SH-SY5Y (cell line): ENCODE results near the gene SMAD3.
A peak's percentile ranks its signal among the peaks of the same experiment; 100 is the strongest.

ENCODE experiments used
- GATA2 ChIP-seq: IDR thresholded peaks from 2 replicates; pipeline ENCODE4 v1.6.1; 2011; ENCODE audit warnings: mild to moderate bottlenecking, low read depth, low read length
- GATA3 ChIP-seq: IDR thresholded peaks from 2 replicates; pipeline ENCODE4 v1.6.1; 2011; ENCODE audit warnings: low read depth, mild to moderate bottlenecking, low read length, moderate library complexity

Gene SMAD3

DNA sequence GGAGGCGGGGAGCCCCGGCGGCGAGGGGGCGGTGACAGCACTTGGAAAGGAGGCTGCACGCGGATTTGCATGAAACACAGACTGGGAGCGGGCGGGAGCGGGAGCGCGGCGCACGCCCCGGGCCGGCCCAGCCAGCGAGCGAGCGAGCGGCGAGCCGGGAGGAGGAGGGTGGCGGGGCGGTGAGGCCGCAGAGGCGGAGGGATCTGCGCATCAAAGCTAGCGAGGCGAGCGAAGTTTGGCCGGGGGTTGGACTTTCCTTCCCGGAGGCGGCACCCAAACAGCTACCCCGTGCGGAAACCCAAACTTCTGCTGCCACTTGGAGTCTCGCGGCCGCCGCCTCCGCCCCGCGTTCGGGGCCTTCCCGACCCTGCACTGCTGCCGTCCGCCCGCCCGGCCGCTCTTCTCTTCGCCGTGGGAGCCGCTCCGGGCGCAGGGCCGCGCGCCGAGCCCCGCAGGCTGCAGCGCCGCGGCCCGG lies at the start of gene SMAD3:
TSS of gene SMAD3 (plus strand) at position 72 of the 475 bp plus-strand sequence. CDS start 553 bp downstream, outside the sequence.
- no peak for TF ChIP-seq GATA2
- TF ChIP-seq GATA3 = no peak

- TF ChIP-seq GATA3 (no peak), GATA2 (no peak)
These were observed 48.1 kb upstream of the SMAD3 start for GRCh38 chr15:67017311-67017710.

GRCh38 chr15:67018026-67018425 lies 47.4 kb upstream of the SMAD3 start:
- TF ChIP-seq GATA2 (no peak), GATA3 (no peak)

- TF ChIP-seq GATA3 = no peak
- TF ChIP-seq GATA2 = no peak
These were observed 47.0 kb upstream of the SMAD3 start for GRCh38 chr15:67018441-67018840.

DNA sequence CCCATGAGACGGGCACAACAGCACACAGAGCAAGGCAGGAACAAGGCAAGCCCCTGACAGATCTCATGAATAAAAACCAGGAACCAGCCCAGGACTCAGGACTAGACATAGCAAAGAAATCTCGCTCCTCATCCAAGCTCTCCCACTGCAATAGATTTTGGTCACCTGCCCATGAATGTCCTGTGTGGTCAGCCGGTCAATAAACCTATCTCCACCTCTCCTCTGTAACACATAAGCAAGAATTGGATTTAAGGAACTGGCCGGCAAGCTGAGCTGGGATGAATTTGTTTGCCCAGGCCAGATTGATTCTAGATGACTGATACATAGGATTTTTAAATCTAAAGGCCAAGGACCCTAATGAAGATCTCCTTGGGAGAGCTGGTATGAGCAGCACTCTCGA lies 46.3 kb upstream of the SMAD3 start:
- TF ChIP-seq GATA2 (no peak), GATA3 (no peak)

GRCh38 chr15:67019884-67020520 lies 45.4 kb upstream of the SMAD3 start:
- TF ChIP-seq GATA2 (no peak), GATA3 (no peak)

- TF ChIP-seq GATA3 = no peak
- no peak for TF ChIP-seq GATA2
These were observed 43.9 kb upstream of the SMAD3 start for GRCh38 chr15:67021455-67021854.

DNA sequence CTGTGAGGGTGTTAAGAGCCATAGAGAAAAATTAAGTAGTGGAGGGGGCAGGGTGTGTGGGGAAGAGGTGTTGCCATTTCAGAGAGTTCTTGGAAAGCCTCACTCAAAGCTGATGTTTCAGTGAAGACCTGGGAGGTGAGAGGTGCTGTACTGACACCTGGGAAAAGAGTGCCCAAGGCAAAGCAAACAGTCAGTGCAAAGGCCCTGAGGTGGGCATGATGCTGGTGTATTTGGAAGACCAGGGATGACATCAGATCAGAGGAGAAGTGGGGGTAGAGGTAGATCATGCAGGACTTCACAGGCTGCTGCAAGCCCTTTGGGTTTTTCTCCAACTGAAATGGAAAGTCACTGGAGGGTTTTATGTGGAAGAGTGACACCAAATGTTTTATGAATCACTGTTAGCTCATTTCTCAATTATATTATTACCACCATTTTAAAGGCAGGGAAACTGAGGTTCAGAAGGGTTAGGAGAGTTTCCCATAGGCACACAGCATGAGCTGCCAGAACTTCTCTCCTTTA lies 42.8 kb upstream of the SMAD3 start:
- TF ChIP-seq GATA2 = no peak

GRCh38 chr15:67023517-67024313 lies 41.7 kb upstream of the SMAD3 start:
- TF ChIP-seq GATA3 (no peak), GATA2 (no peak)

- TF ChIP-seq GATA3 (no peak), GATA2 (0 out of 2 replicates have a peak, but pooled peaks have one; percentile 18)
These were observed 40.9 kb upstream of the SMAD3 start for GRCh38 chr15:67024314-67024997.

DNA sequence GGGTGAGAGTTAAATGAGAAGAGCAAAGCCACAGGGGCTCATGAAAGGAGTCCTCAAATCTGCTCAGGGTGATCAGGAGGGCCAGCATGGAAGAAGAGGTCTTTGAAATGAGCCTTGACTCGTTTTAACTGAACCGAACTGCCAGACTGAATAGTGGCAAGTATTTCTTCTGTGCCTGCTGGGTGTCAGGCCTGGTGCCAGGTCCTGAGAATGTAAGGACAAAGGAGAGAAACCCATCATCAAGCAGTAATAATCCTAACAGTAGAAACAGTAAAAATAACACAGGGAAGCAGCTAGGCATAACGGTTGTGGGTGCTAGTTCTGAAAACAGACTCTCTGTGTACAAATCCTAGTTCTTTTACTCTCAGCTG lies 40.4 kb upstream of the SMAD3 start:
- no peak for TF ChIP-seq GATA3
- no peak for TF ChIP-seq GATA2

- TF ChIP-seq GATA2 = no peak
- no peak for TF ChIP-seq GATA3
These were observed 39.4 kb upstream of the SMAD3 start for GRCh38 chr15:67025719-67026609.

DNA sequence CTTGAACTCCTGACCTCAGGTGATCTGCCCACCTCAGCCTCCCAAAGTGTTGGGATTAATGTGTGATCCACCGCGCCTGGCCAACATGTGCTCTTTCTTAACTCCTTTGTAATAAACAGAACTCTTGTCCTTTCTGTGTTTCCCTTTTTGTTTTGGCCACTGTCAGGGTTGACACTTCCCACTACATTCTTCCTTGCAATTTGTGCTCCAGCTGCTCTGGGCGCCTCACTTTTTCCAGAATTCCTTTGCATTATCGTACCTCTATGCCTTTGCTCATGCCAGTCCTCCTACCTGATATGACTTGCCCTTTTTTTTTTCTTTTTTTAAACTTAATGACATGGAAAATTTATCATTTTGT lies 38.8 kb upstream of the SMAD3 start:
- TF ChIP-seq GATA3 = no peak
- TF ChIP-seq GATA2 = no peak

- no peak for TF ChIP-seq GATA3
- TF ChIP-seq GATA2 = no peak
These were observed 35.2 kb upstream of the SMAD3 start for GRCh38 chr15:67030036-67030762.
